ENCODE results near the gene BTBD19. TPM values are rescaled to one million over a fixed set of nuclear protein-coding genes. Genes with fewer than 3 reads are reported as not detected.
A peak's percentile ranks its signal among the peaks of the same experiment; 100 is the strongest.

The BTBD19 gene
- total and polyA plus RNA-seq, 2 of the 4 experiments (the other 2 are of a cell fraction), result 0.90 to 17.2 TPM

- H3K9ac ChIP-seq (ENCODE audit: low read depth, low read length), result no peak overlapping the region
- no peak overlapping the region for H4K8ac ChIP-seq (ENCODE audit: low read depth in 2 of 2, low read length in 2 of 2)
- peak overlapping the region; percentile 35 for H2AK9ac ChIP-seq (replicated peaks; ENCODE audit: low read depth, low read length, poor library complexity)
- H2AFZ ChIP-seq (replicated peaks; ENCODE audit: low read length, poor library complexity), result no peak overlapping the region
- no peak overlapping the region for H3K18ac ChIP-seq (ENCODE audit: low read depth, low read length)
- H3K4me2 ChIP-seq (ENCODE audit: low read depth, low read length), result no peak overlapping the region
- peaks cover 37% of the 10 kb centered on the region for H3K36me3 ChIP-seq (ENCODE audit: control insufficient read depth, insufficient read depth, low read length)
- H3K4me3 ChIP-seq (ENCODE audit: insufficient read depth, low read depth, low read length), result no peak overlapping the region
- dilution Hi-C loops (cut with HindIII; ENCODE audit: low sequenced_read_pairs, unreplicated experiment), result no loop called here
- no peaks in the 10 kb centered on the region for H3K9me3 ChIP-seq (ENCODE audit: control insufficient read depth, insufficient read depth, low read length)
- peak overlapping the region; percentile 16 for H2BK5ac ChIP-seq (ENCODE audit: low read depth, low read length, poor library complexity, severe bottlenecking)
- in situ Hi-C loops (cut with MboI; ENCODE audit: low sequenced_read_pairs), result no loop called here
- peaks cover 30% of the 10 kb centered on the region for H3K9me1 ChIP-seq (ENCODE audit: insufficient read depth, low read length)
- intact Hi-C loops (cut with micrococcal nuclease), result loop anchor here (5.0 to 10.0 kb wide), 2 partner anchors 73 to 499 kb away; partner anchors contain the start of gene RNU5D-1
- peaks cover 47% of the 10 kb centered on the region for H3K4me1 ChIP-seq (ENCODE audit: control insufficient read depth, insufficient read depth, low read length)
- no peak overlapping the region for H2BK120ac ChIP-seq (ENCODE audit: low read depth, low read length)
- peak overlapping the region; percentile 14; the same call in 1 of the 2 replicates for H2AK5ac ChIP-seq (ENCODE audit: low read depth, low read length)
- H4K5ac ChIP-seq (ENCODE audit: low read depth, low read length), result no peak overlapping the region
- H2BK15ac ChIP-seq (ENCODE audit: low read depth, low read length), result no peak overlapping the region
- H3K14ac ChIP-seq (replicated peaks; ENCODE audit: low read depth, low read length), result no peak overlapping the region
- ATAC-seq (ENCODE audit: low read depth) (no peak), DNase-seq (no peak)
- peaks cover 31 to 65% of the 10 kb centered on the region in 2 experiments for H3K79me1 ChIP-seq (ENCODE audit: low read depth in 1 of 2, low read length in 2 of 2)
- BruUV-seq (replicated peaks), result no TSS peak
- ChIA-PET CTCF (no interaction called here), POLR2A (ENCODE audit: unreplicated experiment) (interaction anchor here (1.0 kb wide), 1 partner anchor 14 kb away, joined by 3 read pairs; no protein-coding TSS in a partner anchor)
- 97% methylated on average over 14 of the region's 20 CpGs; no CpG with 5 or more reads in 1 of the 2 experiments for WGBS, 2 experiments (ENCODE audit: extremely low coverage in 2 of 2, insufficient read length in 1 of 2)
- no peak overlapping the region; the same call in 1 of the 2 replicates for H3K27ac ChIP-seq (ENCODE audit: insufficient read depth, low read length)
- H3K23ac ChIP-seq (ENCODE audit: low read depth, low read length), result no peak overlapping the region
- H4K20me1 ChIP-seq (ENCODE audit: insufficient read depth, low read length), result peaks cover 29% of the 10 kb centered on the region
- no peak overlapping the region for H3K56ac ChIP-seq (ENCODE audit: extremely low read depth, insufficient read depth, low read length)
- H3K4ac ChIP-seq (ENCODE audit: low read depth, low read length), result no peak overlapping the region
- no peaks in the 10 kb centered on the region for H3K27me3 ChIP-seq (ENCODE audit: control insufficient read depth, insufficient read depth, low read length)
- no peak overlapping the region for H4K91ac ChIP-seq (ENCODE audit: insufficient read depth, low read depth, low read length)
- no peak overlapping the region for H2BK20ac ChIP-seq (ENCODE audit: low read depth, low read length)
- TF ChIP-seq MAZ (IDR thresholded peaks at IDR 0.05; ENCODE audit: borderline replicate concordance, low read depth, low read length), result no peak
- TF ChIP-seq RAD21 (IDR thresholded peaks at IDR 0.05; ENCODE audit: low read length), result no peak
- TF ChIP-seq USF2 (IDR thresholded peaks at IDR 0.05; ENCODE audit: low read depth, low read length), result no peak
- TF ChIP-seq FOS (IDR thresholded peaks at IDR 0.05; ENCODE audit: low read depth, low read length), result no peak
- no peak for TF ChIP-seq NFE2L2 (IDR thresholded peaks at IDR 0.05; ENCODE audit: low read depth, low read length)
- TF ChIP-seq POLR2A (IDR thresholded peaks at IDR 0.05; ENCODE audit: low read depth, low read length), result no peak; the same call in 1 of the 2 replicates
- TF ChIP-seq CHD1 (IDR thresholded peaks at IDR 0.05; ENCODE audit: low read depth, low read length), result no peak
- no peak for TF ChIP-seq ELK1 (IDR thresholded peaks at IDR 0.05; ENCODE audit: borderline replicate concordance, low read depth, low read length)
Measured at GRCh38 chr1:44805311-44806024, 2.9 kb upstream of the BTBD19 start.

All from IMR-90 (cell line).